Esophagus squamous epithelium (tissue), 5 donors: ENCODE data around the gene DNASE1L3. TPM values are rescaled to one million over a fixed set of nuclear protein-coding genes. Genes with fewer than 3 reads are reported as not detected.
A peak's percentile ranks its signal among the peaks of the same experiment; 100 is the strongest.
"Not testable (repeated sequence)": the region's sequence is repeated elsewhere in the genome, so short reads cannot be mapped to it uniquely, and the experiment has no call there.

Experiments used
- DNase-seq: peaks from one replicate; lab custom pipeline; 2025; lab: John Stamatoyannopoulos, UW
- H3K27ac ChIP-seq, 4 donors: fragments of 200-600 bp; sonication (generic); one replicate each; pipeline ENCODE4 v1.5.1; 2016 to 2019; ENCODE audit warnings: mild to moderate bottlenecking in 1 of 4
- H3K27me3 ChIP-seq, 4 donors: fragments of 200-600 bp; sonication (generic); 1 replicate in 3 of 4; 2 replicates in 1 of 4; pipeline versions ENCODE4 v1.5.1 to v1.6.0; 2017 to 2021; ENCODE audit warnings: antibody characterized with exemption in 1 of 4
- H3K36me3 ChIP-seq, 3 donors: fragments of 200-600 bp; sonication (generic); one replicate each; pipeline ENCODE4 v1.5.1; 2016 to 2019
- H3K4me1 ChIP-seq, 3 donors: fragments of 200-600 bp; sonication (generic); one replicate each; pipeline ENCODE4 v1.5.1; 2017 to 2019
- H3K4me3 ChIP-seq, 4 donors: fragments of 200-600 bp; sonication (generic); 1 replicate in 3 of 4; 2 replicates in 1 of 4; pipeline ENCODE4 v1.5.1; 2016 to 2019; ENCODE audit warnings: mild to moderate bottlenecking in 2 of 4, moderate library complexity in 1 of 4
- H3K9me3 ChIP-seq, 3 donors: fragments of 200-600 bp; sonication (generic); one replicate each; pipeline ENCODE4 v1.5.1; 2016 to 2019
- CTCF ChIP-seq, 6 experiments: fragments of 450-650 bp in 4 of 6; fragments of 200-600 bp in 2 of 6; sonication (generic) in 2 of 6; IDR thresholded peaks; one replicate each; pipeline ENCODE4 v1.5.1; 2016 to 2019; ENCODE audit warnings: antibody characterized with exemption in 6 of 6, mild to moderate bottlenecking in 4 of 6, moderate library complexity in 4 of 6
- POLR2A ChIP-seq, 4 donors: fragments of 450-650 bp; IDR thresholded peaks; one replicate each; pipeline ENCODE4 v1.6.1; 2017; ENCODE audit warnings: antibody characterized with exemption in 4 of 4, mild to moderate bottlenecking in 4 of 4, moderate library complexity in 3 of 4
- WGBS, 2 donors: methylation state at CpG; one replicate each; pipeline ENCODE4 v1.1.5; 2018; 5-methylcytosine and 5-hydroxymethylcytosine counted together
- intact Hi-C: fragments of 100-400 bp; cut with DNase I; formaldehyde crosslinking; loops from one replicate; pipeline ENCODE4 v1.15.0; 2022
- total RNA-seq, 4 donors: library from RNA; depleted of rRNA; stranded (reverse); fragments of >200 nt; gene quantifications; one replicate each; pipeline ENCODE4 v1.1.0, GENCODE V29; 2016
- donor health status: DM: yes; HTN: yes; CAD: no.

Gene DNASE1L3
- total RNA-seq, 4 donors from 2014 or later, result 8.3 to 15.3 (median 11.9) TPM

- Histone ChIP-seq H3K4me3 (no peak overlapping the region), H3K36me3 (no peaks in the 10 kb centered on the region), H3K27ac (peak overlapping the region; percentile 36 to 73 (median 46)), H3K4me1 (peaks cover 13 to 47% (median 16%) of the 10 kb centered on the region in 3 donors), H3K27me3 (no peaks in the 10 kb centered on the region), H3K9me3 (no peaks in the 10 kb centered on the region)
- WGBS, 2 donors, result 34 to 76% methylated on average over 3 to 5 of the region's 5 CpGs
- no peak for DNase-seq
- TF ChIP-seq POLR2A (IDR thresholded peaks at IDR 0.05) (no peak), CTCF (IDR thresholded peaks at IDR 0.05) (no peak)
- intact Hi-C loops, result no loop called here
These were observed 4.3 kb downstream of the DNASE1L3 start for GRCh38 chr3:58206406-58207011.

- Histone ChIP-seq H3K9me3 (no peaks in the 10 kb centered on the region), H3K27ac (peak overlapping the region; percentile 36 to 73 (median 46)), H3K36me3 (no peaks in the 10 kb centered on the region), H3K4me3 (no peak overlapping the region), H3K4me1 (peaks cover 10 to 47% (median 15%) of the 10 kb centered on the region in 3 donors), H3K27me3 (no peaks in the 10 kb centered on the region)
- intact Hi-C loops, result no loop called here
- no peak for TF ChIP-seq CTCF (IDR thresholded peaks at IDR 0.05)
- TF ChIP-seq POLR2A (IDR thresholded peaks at IDR 0.05), result no peak
- 72 to 81% methylated on average over 4 of the region's 4 CpGs for WGBS, 2 donors
- DNase-seq, result no peak
These were observed 4.8 kb downstream of the DNASE1L3 start for GRCh38 chr3:58205981-58206380.

GRCh38 chr3:58204720-58205119 lies 6.1 kb downstream of the DNASE1L3 start:
- Histone ChIP-seq H3K4me3 (no peak overlapping the region), H3K27ac (no peak overlapping the region), H3K27me3 (no peaks in the 10 kb centered on the region), H3K4me1 (peaks cover 21 to 47% (median 22%) of the 10 kb centered on the region in 3 donors), H3K36me3 (no peaks in the 10 kb centered on the region), H3K9me3 (no peaks in the 10 kb centered on the region)
- intact Hi-C loops, result no loop called here
- 83% methylated on average over 4 of the region's 4 CpGs; no CpG with 5 or more reads in 1 of the 2 donors for WGBS, 2 donors
- no peak for TF ChIP-seq CTCF (IDR thresholded peaks at IDR 0.05)
- TF ChIP-seq POLR2A (IDR thresholded peaks at IDR 0.05), result no peak
- no peak for DNase-seq

GRCh38 chr3:58203541-58203940 lies 7.2 kb downstream of the DNASE1L3 start:
- DNase-seq, result no peak
- intact Hi-C loops, result no loop called here
- TF ChIP-seq CTCF (IDR thresholded peaks at IDR 0.05), result no peak
- TF ChIP-seq POLR2A (IDR thresholded peaks at IDR 0.05), result no peak
- no peak overlapping the region for H3K27ac ChIP-seq
- no peaks in the 10 kb centered on the region for H3K36me3 ChIP-seq
- 97% methylated on average over 4 of the region's 4 CpGs for WGBS, 2 donors
- no peaks in the 10 kb centered on the region for H3K9me3 ChIP-seq
- H3K27me3 ChIP-seq, result no peaks in the 10 kb centered on the region
- H3K4me1 ChIP-seq, result peaks cover 21 to 54% (median 26%) of the 10 kb centered on the region in 3 donors
- no peak overlapping the region for H3K4me3 ChIP-seq

- Histone ChIP-seq H3K9me3 (no peaks in the 10 kb centered on the region), H3K4me3 (no peak overlapping the region), H3K27ac (no peak overlapping the region), H3K27me3 (no peaks in the 10 kb centered on the region), H3K4me1 (peaks cover 21 to 60% (median 29%) of the 10 kb centered on the region in 3 donors), H3K36me3 (no peaks in the 10 kb centered on the region)
- WGBS, 2 donors, result 72 to 88% methylated on average over 9 of the region's 9 CpGs
- intact Hi-C loops, result no loop called here
- DNase-seq, result no peak
- no peak for TF ChIP-seq POLR2A (IDR thresholded peaks at IDR 0.05)
- no peak for TF ChIP-seq CTCF (IDR thresholded peaks at IDR 0.05)
These were observed 7.8 kb downstream of the DNASE1L3 start for GRCh38 chr3:58202917-58203360.

GRCh38 chr3:58201451-58201850 lies 9.3 kb downstream of the DNASE1L3 start:
- 68 to 75% methylated on average over 3 of the region's 3 CpGs for WGBS, 2 donors
- H3K4me1 ChIP-seq, result peaks cover 15 to 52% (median 25%) of the 10 kb centered on the region in 3 donors
- intact Hi-C loops, DNase-seq, H3K36me3 ChIP-seq, H3K9me3 ChIP-seq, H3K27me3 ChIP-seq, H3K4me3 ChIP-seq: not testable (repeated sequence)
- peak overlapping the region in 1 of 4 donors; percentile 35 for H3K27ac ChIP-seq
